A673 (cell line): ENCODE results near the gene TBC1D22A. TPM values are rescaled to one million over a fixed set of nuclear protein-coding genes. Genes with fewer than 3 reads are reported as not detected.

Source experiments
- BruUV-seq: library from RNA; stranded (reverse); fragments of 400-500 nt; replicated peaks from 2 replicates; lab custom pipeline; 2021; lab: Mats Ljungman, UMichigan
- CTCF ChIA-PET: fragments of 300-600 bp; sonication (Branson Sonifier 250); formaldehyde crosslinking; loops from one replicate; lab custom pipeline; 2022; ENCODE audit warnings: antibody characterized with exemption; lab: Charles Lee
- POLR2A ChIA-PET: fragments of 300-600 bp; sonication (Branson Sonifier 250); formaldehyde crosslinking; loops from one replicate; lab custom pipeline; 2022; ENCODE audit warnings: antibody characterized with exemption; ENCODE audit not compliant: low non-redundant PET; lab: Charles Lee
- DNase-seq: peaks from one replicate; pipeline ENCODE4 v3.0.0-alpha.2; 2015; ENCODE audit warnings: low spot score
- H3K27ac ChIP-seq: fragments of 200-600 bp; sonication (generic); 2 replicates; pipeline ENCODE4 v1.5.1; 2016; ENCODE audit warnings: mixed run types, low read depth, mild to moderate bottlenecking, mixed read lengths, antibody characterized with exemption, low read length; ENCODE audit not compliant: poor library complexity, severe bottlenecking
- H3K27me3 ChIP-seq: fragments of 200-600 bp; sonication (generic); replicated peaks from 2 replicates; pipeline ENCODE4 v1.6.1; 2017; ENCODE audit warnings: mixed run types, low read depth, mild to moderate bottlenecking, mixed read lengths, antibody characterized with exemption, low read length; ENCODE audit not compliant: insufficient read depth, poor library complexity
- H3K36me3 ChIP-seq: fragments of 200-600 bp; sonication (generic); 2 replicates; pipeline ENCODE4 v1.6.1; 2016; ENCODE audit warnings: mixed run types, mild to moderate bottlenecking, mixed read lengths, antibody characterized with exemption, low read length; ENCODE audit not compliant: insufficient read depth, poor library complexity, severe bottlenecking
- H3K4me1 ChIP-seq: fragments of 200-600 bp; sonication (generic); 2 replicates; pipeline ENCODE4 v1.6.1; 2017; ENCODE audit warnings: mixed run types, mild to moderate bottlenecking, mixed read lengths, antibody characterized with exemption, low read length; ENCODE audit not compliant: insufficient read depth, poor library complexity, severe bottlenecking
- H3K4me3 ChIP-seq: fragments of 200-600 bp; sonication (generic); 2 replicates; pipeline ENCODE4 v1.5.1; 2016; ENCODE audit warnings: low read depth, mixed run types, mild to moderate bottlenecking, mixed read lengths, low read length; ENCODE audit not compliant: poor library complexity, severe bottlenecking
- H3K9me3 ChIP-seq: fragments of 200-600 bp; sonication (generic); 2 replicates; pipeline ENCODE4 v1.6.1; 2016; ENCODE audit warnings: mixed run types, low read depth, mild to moderate bottlenecking, mixed read lengths, antibody characterized with exemption, low read length; ENCODE audit not compliant: poor library complexity, severe bottlenecking
- EZH2 ChIP-seq: fragments of 200-600 bp; sonication (generic); IDR thresholded peaks from 2 replicates; pipeline ENCODE4 v1.6.1; 2017; ENCODE audit warnings: borderline replicate concordance, low read depth, mild to moderate bottlenecking, mixed read lengths, antibody characterized with exemption, low read length; ENCODE audit not compliant: poor library complexity, severe bottlenecking
- intact Hi-C: fragments of 100-400 bp; cut with micrococcal nuclease; formaldehyde crosslinking; loops from one replicate; pipeline ENCODE4 v1.10.0; 2022; ENCODE audit not compliant: unreplicated experiment
- total RNA-seq: library from RNA; stranded (reverse); gene quantifications from 2 replicates; pipeline ENCODE4 v1.2.3, GENCODE V29; 2021
- TF ChIP-seq, protein P1 (sequence below): fragments of 300-800, 200-600 bp; sonication (generic); conservative IDR thresholded peaks from 2 replicates; pipeline ENCODE4 v1.5.1; 2017; ENCODE audit warnings: low read depth, mild to moderate bottlenecking, antibody characterized with exemption, low read length, moderate library complexity, mixed read lengths

Gene TBC1D22A
- total RNA-seq, 1 experiment from 2014 or later, result 22.5 TPM

DNA sequence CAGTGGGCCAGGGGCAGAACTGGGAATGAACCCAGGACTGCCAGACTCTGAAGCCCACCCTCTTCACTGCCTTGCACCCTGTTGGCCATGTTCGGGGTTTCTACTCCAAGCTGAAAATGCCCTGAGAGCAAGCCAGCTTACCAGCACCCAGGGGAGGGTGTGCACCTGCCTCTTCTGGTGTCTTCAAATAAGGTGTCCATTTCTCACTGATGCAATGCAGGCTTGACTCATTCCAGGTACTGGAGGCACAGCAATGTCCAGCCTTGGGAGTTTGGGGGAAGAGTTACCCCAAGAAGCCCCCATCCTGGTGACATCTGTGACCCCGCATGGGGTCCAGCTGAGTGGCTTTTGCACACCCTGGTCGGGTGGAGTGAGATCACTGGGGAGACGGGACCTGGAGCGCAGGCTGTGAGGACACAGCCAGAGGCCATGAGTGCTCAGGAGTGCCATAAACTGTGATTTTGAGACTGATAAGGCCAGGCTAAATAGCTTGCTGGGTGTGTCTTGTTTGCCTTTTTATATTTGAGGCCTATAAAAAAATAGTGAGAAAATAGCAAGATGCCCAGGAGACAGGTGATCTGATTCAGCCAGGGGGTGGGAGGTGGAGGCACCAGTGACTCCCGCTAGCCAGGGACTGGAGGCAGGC is 19.8 kb upstream of the TBC1D22A start:
- TF ChIP-seq, protein P1, sequence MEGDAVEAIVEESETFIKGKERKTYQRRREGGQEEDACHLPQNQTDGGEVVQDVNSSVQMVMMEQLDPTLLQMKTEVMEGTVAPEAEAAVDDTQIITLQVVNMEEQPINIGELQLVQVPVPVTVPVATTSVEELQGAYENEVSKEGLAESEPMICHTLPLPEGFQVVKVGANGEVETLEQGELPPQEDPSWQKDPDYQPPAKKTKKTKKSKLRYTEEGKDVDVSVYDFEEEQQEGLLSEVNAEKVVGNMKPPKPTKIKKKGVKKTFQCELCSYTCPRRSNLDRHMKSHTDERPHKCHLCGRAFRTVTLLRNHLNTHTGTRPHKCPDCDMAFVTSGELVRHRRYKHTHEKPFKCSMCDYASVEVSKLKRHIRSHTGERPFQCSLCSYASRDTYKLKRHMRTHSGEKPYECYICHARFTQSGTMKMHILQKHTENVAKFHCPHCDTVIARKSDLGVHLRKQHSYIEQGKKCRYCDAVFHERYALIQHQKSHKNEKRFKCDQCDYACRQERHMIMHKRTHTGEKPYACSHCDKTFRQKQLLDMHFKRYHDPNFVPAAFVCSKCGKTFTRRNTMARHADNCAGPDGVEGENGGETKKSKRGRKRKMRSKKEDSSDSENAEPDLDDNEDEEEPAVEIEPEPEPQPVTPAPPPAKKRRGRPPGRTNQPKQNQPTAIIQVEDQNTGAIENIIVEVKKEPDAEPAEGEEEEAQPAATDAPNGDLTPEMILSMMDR, result no peak
- no peak for TF ChIP-seq EZH2
- POLR2A ChIA-PET, result interaction anchor here (0.7 kb wide), 1 partner anchor 1546 kb away, joined by 4 read pairs; no protein-coding TSS in a partner anchor
- no peaks in the 10 kb centered on the region for H3K36me3 ChIP-seq
- CTCF ChIA-PET, result no interaction called here
- peaks cover 8% of the 10 kb centered on the region for H3K4me1 ChIP-seq
- intact Hi-C loops, result no loop called here
- no peak overlapping the region for H3K4me3 ChIP-seq
- no peak overlapping the region for H3K27ac ChIP-seq
- H3K9me3 ChIP-seq, result no peaks in the 10 kb centered on the region
- BruUV-seq, result no TSS peak
- no peak for DNase-seq
- no peaks in the 10 kb centered on the region for H3K27me3 ChIP-seq

- TF ChIP-seq, protein P1, result no peak
- no peak for TF ChIP-seq EZH2
- H3K9me3 ChIP-seq, result no peaks in the 10 kb centered on the region
- POLR2A ChIA-PET, result no interaction called here
- intact Hi-C loops, result no loop called here
- H3K4me3 ChIP-seq, result no peak overlapping the region
- H3K27ac ChIP-seq, result no peak overlapping the region
- no peaks in the 10 kb centered on the region for H3K4me1 ChIP-seq
- no TSS peak for BruUV-seq
- H3K36me3 ChIP-seq, result no peaks in the 10 kb centered on the region
- no peaks in the 10 kb centered on the region for H3K27me3 ChIP-seq
- DNase-seq, result no peak
- CTCF ChIA-PET, result no interaction called here
Observed at GRCh38 chr22:46744581-46744980, 17.9 kb upstream of the TBC1D22A start.

DNA sequence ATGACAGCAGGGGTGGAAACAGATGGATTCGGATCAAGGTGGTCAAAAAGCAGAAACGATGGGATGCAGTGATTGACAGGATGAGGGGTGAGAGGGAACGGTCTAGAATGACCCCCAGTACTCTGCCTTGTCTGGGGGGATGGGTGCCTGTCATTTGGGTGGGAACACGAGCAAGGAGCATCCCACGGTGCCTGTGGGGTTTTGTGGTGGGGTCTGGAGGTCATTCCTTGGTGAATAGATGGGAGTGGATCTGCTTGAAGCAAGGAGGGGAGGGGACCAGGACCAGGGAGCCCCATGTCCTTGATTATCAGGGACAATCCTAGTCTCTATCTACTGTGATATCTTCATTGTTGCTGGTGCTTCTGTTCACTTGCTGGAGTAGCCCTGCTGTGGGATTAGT is 16.3 kb upstream of the TBC1D22A start:
- TF ChIP-seq, protein P1, result no peak
- TF ChIP-seq EZH2, result no peak
- Histone ChIP-seq H3K4me3 (no peak overlapping the region), H3K9me3 (no peaks in the 10 kb centered on the region), H3K36me3 (no peaks in the 10 kb centered on the region), H3K4me1 (no peaks in the 10 kb centered on the region), H3K27me3 (no peaks in the 10 kb centered on the region), H3K27ac (no peak overlapping the region)
- no TSS peak for BruUV-seq
- intact Hi-C loops, result no loop called here
- ChIA-PET POLR2A (no interaction called here), CTCF (no interaction called here)
- no peak for DNase-seq
